Suppressor macrophage treated with lipopolysaccharide for 4 hours (primary cell): ENCODE results near the gene ITPR3.

ENCODE experiments used
- DNase-seq: peaks from one replicate; pipeline ENCODE4 v3.0.0-alpha.2; 2020

The ITPR3 gene

DNA sequence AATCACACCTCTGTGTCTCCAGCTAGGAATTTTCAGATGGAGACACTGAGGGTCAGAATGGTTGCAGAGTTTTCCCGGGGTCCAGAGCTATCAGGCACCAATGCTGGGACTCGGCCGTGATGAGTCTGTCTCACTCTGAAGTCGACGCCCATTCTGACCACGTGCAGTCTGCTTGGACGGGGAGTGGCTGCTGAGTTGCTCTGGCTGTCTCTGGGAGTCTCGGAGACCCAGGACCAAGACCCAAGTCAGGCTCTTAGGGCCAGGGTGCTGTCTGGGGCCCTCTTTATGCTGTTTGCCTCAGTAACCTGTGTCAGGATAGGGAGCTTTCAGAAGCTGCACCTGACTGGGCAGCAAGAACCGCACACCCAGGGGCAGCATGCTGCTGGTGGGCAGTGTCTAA is 121.0 kb downstream of the ITPR3 start:
- no peak for DNase-seq

DNA sequence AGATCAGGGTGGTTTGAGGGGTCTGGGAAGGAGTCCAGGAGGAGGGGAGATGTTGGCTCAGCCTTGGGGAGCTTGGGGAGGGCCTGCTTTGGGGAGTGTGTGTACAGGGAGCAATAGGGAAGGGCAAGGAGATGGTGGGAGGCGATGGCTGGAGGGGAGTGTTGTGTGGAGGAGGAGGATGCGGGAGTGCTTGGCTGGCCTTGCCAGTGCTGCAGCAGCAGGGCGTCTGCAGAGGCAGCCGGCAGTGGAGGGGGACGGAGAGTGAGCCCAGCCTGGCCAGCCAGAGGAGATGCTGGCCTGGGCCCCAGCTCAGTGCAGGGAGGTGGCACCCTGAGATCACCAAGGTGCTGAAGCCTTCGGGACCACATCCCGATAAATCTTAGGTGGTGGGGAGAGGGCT is 121.7 kb downstream of the ITPR3 start:
- DNase-seq, result no peak

DNA sequence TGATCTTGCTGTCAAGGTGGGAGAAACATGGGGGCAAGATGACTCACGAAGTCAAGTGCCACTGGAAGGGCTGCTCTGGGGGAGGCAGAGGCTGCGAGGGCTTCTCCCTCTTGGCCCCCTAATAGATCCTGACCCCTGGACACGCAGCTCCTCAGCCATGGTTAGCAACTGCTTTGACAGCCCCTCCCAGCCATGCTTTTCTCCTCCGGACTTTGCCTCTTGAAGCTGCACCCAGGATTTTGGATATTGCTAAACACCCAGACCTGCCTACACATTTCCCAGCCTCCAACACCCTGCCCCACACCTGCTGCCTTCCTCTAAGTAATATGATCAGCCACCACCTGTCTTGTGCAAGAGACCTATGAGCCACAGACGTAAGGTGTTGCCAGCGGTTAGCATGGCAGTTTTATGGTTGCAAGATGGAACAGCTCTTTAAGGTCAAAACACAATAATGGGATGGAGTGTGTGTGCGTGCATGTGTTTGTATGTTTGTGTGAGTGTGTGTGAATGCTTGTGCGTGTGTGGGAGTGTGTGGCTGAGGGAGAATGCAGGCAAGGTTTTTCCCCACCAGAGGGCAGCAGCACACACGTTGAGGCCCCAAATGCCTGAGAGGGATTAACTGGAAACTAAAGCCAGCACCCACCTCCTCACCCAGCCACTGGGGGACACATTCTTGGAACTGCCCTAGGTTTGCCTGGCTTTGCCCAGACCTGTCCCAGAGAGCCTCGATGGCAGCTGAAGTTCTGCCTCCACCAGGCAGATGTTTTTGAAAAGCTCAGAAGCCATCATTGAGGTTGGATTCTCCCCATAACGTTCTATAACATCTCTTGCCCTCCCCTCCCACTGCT is 123.1 kb downstream of the ITPR3 start:
- DNase-seq, result peak; percentile 72

DNA sequence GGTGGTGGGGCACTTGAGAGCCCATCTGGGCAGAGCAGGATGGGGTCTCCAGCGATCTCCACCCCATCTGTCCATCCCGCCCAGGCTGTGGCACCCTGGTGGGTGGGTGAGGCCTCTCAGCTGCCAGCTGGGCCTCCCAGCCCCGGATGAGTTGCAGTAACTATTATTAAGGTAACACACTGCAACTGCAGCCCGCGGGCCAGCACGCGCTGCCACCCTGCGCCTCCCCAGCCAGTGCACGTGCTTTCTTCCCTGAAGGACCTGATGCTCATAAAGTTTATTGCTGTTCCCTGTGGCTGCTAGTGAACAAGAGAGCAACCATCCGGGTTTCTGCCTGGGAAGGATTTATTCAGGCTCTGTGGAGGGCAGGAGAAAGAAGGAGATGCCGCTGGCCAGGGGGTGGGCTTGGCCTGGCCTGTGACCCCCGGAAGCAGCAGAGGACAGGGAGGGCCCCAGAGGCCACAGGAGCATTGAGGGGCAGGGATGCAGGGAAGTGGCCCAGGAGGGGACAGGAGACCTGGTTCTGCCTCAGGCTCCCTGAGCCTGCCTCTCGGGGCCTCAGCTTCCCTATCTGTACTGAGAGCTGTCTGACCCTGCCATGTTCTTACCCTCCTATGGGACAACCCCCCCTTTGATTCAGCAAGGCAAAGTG is 123.9 kb downstream of the ITPR3 start:
- no peak for DNase-seq

DNA sequence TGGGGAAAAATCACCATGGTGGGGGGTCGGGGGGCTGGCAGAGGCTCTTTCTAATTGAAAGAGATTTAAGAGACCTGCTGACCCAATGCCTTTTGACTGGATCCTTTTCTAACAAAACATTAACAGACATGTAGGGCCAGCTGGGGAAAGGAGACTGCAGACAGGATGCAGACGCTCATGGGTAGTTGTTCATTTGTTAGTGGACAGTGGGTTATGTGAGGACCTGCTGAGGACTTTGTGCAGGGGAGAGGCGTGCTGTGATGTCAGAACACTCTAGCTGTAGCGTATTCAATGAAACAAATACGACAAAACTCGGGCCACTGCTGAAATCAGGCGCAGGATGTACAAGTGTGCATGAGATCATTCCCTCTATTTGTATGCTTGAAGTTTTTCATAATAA is 124.4 kb downstream of the ITPR3 start:
- no peak for DNase-seq
